IMR-90 (cell line): ENCODE data around the gene MGAT5B. TPM values are rescaled to one million over a fixed set of nuclear protein-coding genes. Genes with fewer than 3 reads are reported as not detected.

Experiments used
- ATAC-seq: fragments of 200-7000 bp; cut with Tn5 transposase; 2 replicates; pipeline ENCODE4 v1.9.1; 2020; ENCODE audit warnings: low read depth, mild to moderate bottlenecking, moderate library complexity
- BruUV-seq: library from RNA; stranded (reverse); fragments of 400-500 nt; replicated peaks from 2 replicates; lab custom pipeline; 2021; lab: Mats Ljungman, UMichigan
- CTCF ChIA-PET: fragments of 300-600 bp; formaldehyde crosslinking; extraction: SDS; loops from one replicate; lab custom pipeline; 2021; ENCODE audit warnings: antibody characterized with exemption; lab: Yijun Ruan, JAX
- POLR2A ChIA-PET: fragments of 300-600 bp; sonication (Branson Sonifier 250); formaldehyde crosslinking; loops from one replicate; lab custom pipeline; 2022; ENCODE audit warnings: antibody characterized with exemption; ENCODE audit not compliant: unreplicated experiment; lab: Charles Lee
- DNase-seq: peaks from one replicate; pipeline ENCODE4 v3.0.0; 2013
- H2AFZ ChIP-seq: replicated peaks from 2 replicates; pipeline ENCODE3; 2013; ENCODE audit warnings: low read length, mild to moderate bottlenecking; ENCODE audit not compliant: poor library complexity
- H2AK5ac ChIP-seq: 2 replicates; pipeline ENCODE4 v1.6.1; 2013; ENCODE audit warnings: low read depth, low read length, inconsistent platforms
- H2AK9ac ChIP-seq: replicated peaks from 2 replicates; pipeline ENCODE3; 2013; ENCODE audit warnings: mild to moderate bottlenecking, low read depth, low read length, moderate library complexity; ENCODE audit not compliant: poor library complexity
- H2BK120ac ChIP-seq: 2 replicates; pipeline ENCODE4 v1.6.1; 2013; ENCODE audit warnings: low read depth, low read length, inconsistent platforms
- H2BK15ac ChIP-seq: 3 replicates; pipeline ENCODE4 v1.6.1; 2013; ENCODE audit warnings: low read depth, low read length, inconsistent platforms
- H2BK20ac ChIP-seq: 2 replicates; pipeline ENCODE4 v1.6.1; 2013; ENCODE audit warnings: low read depth, mild to moderate bottlenecking, inconsistent platforms, low read length, moderate library complexity
- H2BK5ac ChIP-seq: 2 replicates; pipeline ENCODE4 v1.6.1; 2013; ENCODE audit warnings: mild to moderate bottlenecking, low read depth, low read length, inconsistent platforms; ENCODE audit not compliant: poor library complexity, severe bottlenecking
- H3K14ac ChIP-seq: replicated peaks from 2 replicates; pipeline ENCODE4 v1.6.1; 2013; ENCODE audit warnings: low read depth, low read length, inconsistent platforms
- H3K18ac ChIP-seq: 2 replicates; pipeline ENCODE4 v1.6.1; 2013; ENCODE audit warnings: low read depth, low read length, control low read depth
- H3K23ac ChIP-seq: 2 replicates; pipeline ENCODE4 v1.6.1; 2013; ENCODE audit warnings: low read depth, low read length, inconsistent platforms
- H3K27ac ChIP-seq: 2 replicates; pipeline ENCODE4 v1.5.1; 2013; ENCODE audit warnings: mild to moderate bottlenecking, control low read depth, low read length; ENCODE audit not compliant: insufficient read depth
- H3K27me3 ChIP-seq: 2 replicates; pipeline ENCODE4 v1.6.1; 2013; ENCODE audit warnings: low read length; ENCODE audit not compliant: control insufficient read depth, insufficient read depth
- H3K36me3 ChIP-seq: 2 replicates; pipeline ENCODE4 v1.6.1; 2013; ENCODE audit warnings: low read length, mixed read lengths; ENCODE audit not compliant: control insufficient read depth, insufficient read depth
- H3K4ac ChIP-seq: 2 replicates; pipeline ENCODE4 v1.6.1; 2013; ENCODE audit warnings: low read depth, low read length, inconsistent platforms
- H3K4me1 ChIP-seq: 2 replicates; pipeline ENCODE4 v1.6.1; 2013; ENCODE audit warnings: low read length, mixed read lengths; ENCODE audit not compliant: control insufficient read depth, insufficient read depth
- H3K4me2 ChIP-seq: 2 replicates; pipeline ENCODE4 v1.6.1; 2013; ENCODE audit warnings: low read depth, mild to moderate bottlenecking, control low read depth, low read length, moderate library complexity
- H3K4me3 ChIP-seq: 2 replicates; pipeline ENCODE4 v1.5.1; 2013; ENCODE audit warnings: low read depth, mild to moderate bottlenecking, control low read depth, low read length, moderate library complexity; ENCODE audit not compliant: insufficient read depth
- H3K56ac ChIP-seq: 2 replicates; pipeline ENCODE4 v1.6.1; 2013; ENCODE audit warnings: low read length, inconsistent platforms; ENCODE audit not compliant: insufficient read depth; ENCODE audit errors: extremely low read depth
- H3K79me1 ChIP-seq, 2 experiments: 2 replicates each; pipeline ENCODE4 v1.6.1; 2013; ENCODE audit warnings: low read length in 2 of 2, inconsistent platforms in 1 of 2, low read depth in 1 of 2
- H3K9ac ChIP-seq: 2 replicates; pipeline ENCODE4 v1.6.1; 2013; ENCODE audit warnings: low read depth, low read length, control low read depth
- H3K9me1 ChIP-seq: 2 replicates; pipeline ENCODE4 v1.6.1; 2013; ENCODE audit warnings: low read length, inconsistent platforms; ENCODE audit not compliant: insufficient read depth
- H3K9me3 ChIP-seq: 2 replicates; pipeline ENCODE4 v1.6.1; 2013; ENCODE audit warnings: low read length; ENCODE audit not compliant: control insufficient read depth, insufficient read depth
- H4K20me1 ChIP-seq: 2 replicates; pipeline ENCODE4 v1.6.1; 2013; ENCODE audit warnings: low read length, inconsistent platforms; ENCODE audit not compliant: insufficient read depth
- H4K5ac ChIP-seq: 2 replicates; pipeline ENCODE4 v1.6.1; 2013; ENCODE audit warnings: mild to moderate bottlenecking, low read depth, low read length, control low read depth
- H4K8ac ChIP-seq, 2 experiments: 2 replicates each; pipeline ENCODE4 v1.6.1; 2013; ENCODE audit warnings: low read depth in 2 of 2, low read length in 2 of 2, control low read depth in 1 of 2, inconsistent platforms in 1 of 2
- H4K91ac ChIP-seq: 2 replicates; pipeline ENCODE4 v1.6.1; 2013; ENCODE audit warnings: low read depth, low read length, inconsistent platforms; ENCODE audit not compliant: insufficient read depth
- BHLHE40 ChIP-seq: fragments of 150-350 bp; IDR thresholded peaks from 2 replicates; pipeline ENCODE4 v1.6.1; 2016; ENCODE audit warnings: mild to moderate bottlenecking, low read depth, low read length
- CEBPB ChIP-seq: IDR thresholded peaks from 2 replicates; pipeline ENCODE4 v1.6.1; 2012; ENCODE audit warnings: low read depth, low read length, improper control_type of control experiment
- CHD1 ChIP-seq: IDR thresholded peaks from 2 replicates; pipeline ENCODE4 v1.6.1; 2012; ENCODE audit warnings: low read depth, low read length, improper control_type of control experiment
- CTCF ChIP-seq: conservative IDR thresholded peaks from 2 replicates; pipeline ENCODE4 v1.5.1; 2012; ENCODE audit warnings: mild to moderate bottlenecking, low read depth, low read length, improper control_type of control experiment
- ELK1 ChIP-seq: fragments of 150-350 bp; IDR thresholded peaks from 2 replicates; pipeline ENCODE4 v1.6.1; 2016; ENCODE audit warnings: low read depth, mild to moderate bottlenecking, low read length, moderate library complexity, borderline replicate concordance
- MAFK ChIP-seq: IDR thresholded peaks from 2 replicates; pipeline ENCODE4 v1.6.1; 2012; ENCODE audit warnings: low read depth, low read length, improper control_type of control experiment
- MAZ ChIP-seq: IDR thresholded peaks from 2 replicates; pipeline ENCODE4 v1.6.1; 2012; ENCODE audit warnings: low read depth, mild to moderate bottlenecking, low read length, improper control_type of control experiment, moderate library complexity, borderline replicate concordance
- MXI1 ChIP-seq: IDR thresholded peaks from 2 replicates; pipeline ENCODE4 v1.6.1; 2012; ENCODE audit warnings: low read depth, mild to moderate bottlenecking, low read length, moderate library complexity, borderline replicate concordance
- NFE2L2 ChIP-seq: fragments of 150-350 bp; IDR thresholded peaks from 2 replicates; pipeline ENCODE4 v1.6.1; 2016; ENCODE audit warnings: low read depth, mild to moderate bottlenecking, low read length
- POLR2A ChIP-seq: IDR thresholded peaks from 2 replicates; pipeline ENCODE4 v1.6.1; 2012; ENCODE audit warnings: mild to moderate bottlenecking, low read depth, low read length
- RAD21 ChIP-seq: IDR thresholded peaks from 2 replicates; pipeline ENCODE4 v1.6.1; 2012; ENCODE audit warnings: low read length, improper control_type of control experiment
- RCOR1 ChIP-seq: IDR thresholded peaks from 2 replicates; pipeline ENCODE4 v1.6.1; 2012; ENCODE audit warnings: mild to moderate bottlenecking, low read length, improper control_type of control experiment; ENCODE audit not compliant: insufficient replicate concordance
- RFX5 ChIP-seq: IDR thresholded peaks from 2 replicates; pipeline ENCODE4 v1.8.0; 2012; ENCODE audit warnings: low read depth, mild to moderate bottlenecking, low read length, moderate library complexity
- SMC3 ChIP-seq: fragments of 150-350 bp; IDR thresholded peaks from 2 replicates; pipeline ENCODE4 v1.6.1; 2016; ENCODE audit warnings: low read depth, mild to moderate bottlenecking, antibody characterized with exemption, low read length, moderate library complexity
- USF2 ChIP-seq: fragments of 150-350 bp; IDR thresholded peaks from 2 replicates; pipeline ENCODE4 v1.6.1; 2017; ENCODE audit warnings: mild to moderate bottlenecking, antibody characterized with exemption, low read length, low read depth
- WGBS, 2 experiments: methylation state at CpG; one replicate each; pipeline versions ENCODE4 v1.1.5 to v1.1.7; 2013; ENCODE audit warnings: missing lambda C conversion rate in 2 of 2; ENCODE audit not compliant: insufficient read length in 1 of 2; ENCODE audit errors: extremely low coverage in 2 of 2; 5-methylcytosine and 5-hydroxymethylcytosine counted together
- dilution Hi-C: fragments of 300-500 bp; cut with HindIII; formaldehyde crosslinking; loops from one replicate; pipeline ENCODE4 v1.14.3; 2018; ENCODE audit warnings: low sequenced_read_pairs; ENCODE audit not compliant: unreplicated experiment
- in situ Hi-C: fragments of 300-500 bp; cut with MboI; formaldehyde crosslinking; loops from 3 replicates; pipeline ENCODE4 v1.14.3; 2019; ENCODE audit warnings: low sequenced_read_pairs, inconsistent platforms, mixed read lengths
- intact Hi-C: fragments of 100-400 bp; cut with micrococcal nuclease; formaldehyde crosslinking; loops from 2 replicates; pipeline ENCODE4 v1.10.0; 2022
- polyA plus RNA-seq, 3 experiments: library from polyadenylated mRNA; depleted of rRNA; stranded (reverse); fragments of >200 nt; gene quantifications; 2 replicates each; pipeline ENCODE4 v1.2.3, GENCODE V29; 2012; ENCODE audit warnings: low replicate concordance in 1 of 3
- total RNA-seq: library from RNA; depleted of rRNA; stranded (reverse); fragments of >200 nt; gene quantifications from 2 replicates; pipeline ENCODE4 v1.2.3, GENCODE V29; 2012

Gene MGAT5B
- total and polyA plus RNA-seq, 2 of the 4 experiments (the other 2 are of a cell fraction): 0.54 to 2.0 TPM

- no peak overlapping the region for H2BK20ac ChIP-seq
- POLR2A ChIA-PET: no interaction called here
- ATAC-seq (no peak), DNase-seq (no peak)
- no peak overlapping the region for H3K14ac ChIP-seq
- H3K36me3 ChIP-seq: no peaks in the 10 kb centered on the region
- H3K56ac ChIP-seq: no peak overlapping the region
- H4K91ac ChIP-seq: no peak overlapping the region
- TF ChIP-seq CTCF: no peak
- no peak for TF ChIP-seq NFE2L2
- no peak for TF ChIP-seq USF2
- no peak for TF ChIP-seq MXI1
- TF ChIP-seq SMC3: no peak
- no peak for TF ChIP-seq ELK1
- no peak for TF ChIP-seq RAD21
- TF ChIP-seq CHD1: no peak
- no peak for TF ChIP-seq POLR2A
- TF ChIP-seq BHLHE40: no peak
- TF ChIP-seq RCOR1: no peak
- TF ChIP-seq RFX5: no peak
- no peak for TF ChIP-seq CEBPB
- no peak for TF ChIP-seq MAFK
- no peak for TF ChIP-seq MAZ
- H3K27me3 ChIP-seq: peaks cover 11% of the 10 kb centered on the region; the same call in 1 of the 2 replicates
- H3K4ac ChIP-seq: no peak overlapping the region
- no peak overlapping the region for H3K4me3 ChIP-seq
- WGBS, 2 experiments: no CpG with 5 or more reads among the region's 10 CpGs
- H2AK9ac ChIP-seq: no peak overlapping the region
- intact Hi-C loops: no loop called here
- H3K4me2 ChIP-seq: no peak overlapping the region
- no peaks in the 10 kb centered on the region for H4K20me1 ChIP-seq
- H2BK15ac ChIP-seq: no peak overlapping the region
- CTCF ChIA-PET: no interaction called here
- no peak overlapping the region for H4K5ac ChIP-seq
- no peak overlapping the region for H2AK5ac ChIP-seq
- H3K9me1 ChIP-seq: no peaks in the 10 kb centered on the region
- dilution Hi-C loops: no loop called here
- H3K79me1 ChIP-seq: no peaks in the 10 kb centered on the region
- H3K9me3 ChIP-seq: peaks cover 5% of the 10 kb centered on the region; the same call in 1 of the 2 replicates
- H3K23ac ChIP-seq: no peak overlapping the region
- BruUV-seq: no TSS peak
- H4K8ac ChIP-seq: no peak overlapping the region
- no peak overlapping the region for H3K18ac ChIP-seq
- in situ Hi-C loops: no loop called here
- H3K4me1 ChIP-seq: no peaks in the 10 kb centered on the region
- no peak overlapping the region for H3K27ac ChIP-seq
- no peak overlapping the region for H2BK120ac ChIP-seq
- H2BK5ac ChIP-seq: no peak overlapping the region
- H2AFZ ChIP-seq: no peak overlapping the region
- H3K9ac ChIP-seq: no peak overlapping the region
Observed at GRCh38 chr17:76897023-76897422, 28.8 kb downstream of the MGAT5B start.
